H9 (cell line): ENCODE data around the gene RNU7-1. TPM values are rescaled to one million over a fixed set of nuclear protein-coding genes. Genes with fewer than 3 reads are reported as not detected.

ENCODE experiments used
- DNase-seq: peaks from one replicate; pipeline ENCODE4 v3.0.0-alpha.2; 2017
- H2AFZ ChIP-seq: one replicate; pipeline ENCODE4 v1.6.1; 2013; ENCODE audit warnings: mild to moderate bottlenecking, low read length, control low read depth, moderate library complexity
- H2AK5ac ChIP-seq: 2 replicates; pipeline ENCODE4 v1.6.1; 2013; ENCODE audit warnings: low read length, control low read depth, mixed read lengths; ENCODE audit not compliant: insufficient read length
- H2BK120ac ChIP-seq: one replicate; pipeline ENCODE4 v1.6.1; 2013; ENCODE audit warnings: low read depth, mild to moderate bottlenecking, low read length, control low read depth, inconsistent platforms; ENCODE audit not compliant: poor library complexity, severe bottlenecking
- H2BK12ac ChIP-seq: 2 replicates; pipeline ENCODE4 v1.6.1; 2013; ENCODE audit warnings: low read length, control low read depth, mixed read lengths, low read depth; ENCODE audit not compliant: insufficient read length
- H2BK15ac ChIP-seq: 2 replicates; pipeline ENCODE4 v1.6.1; 2013; ENCODE audit warnings: low read depth, low read length, control low read depth
- H2BK20ac ChIP-seq: one replicate; pipeline ENCODE4 v1.6.1; 2013; ENCODE audit warnings: low read depth, mild to moderate bottlenecking, low read length, control low read depth, inconsistent platforms; ENCODE audit not compliant: poor library complexity, severe bottlenecking
- H2BK5ac ChIP-seq: 2 replicates; pipeline ENCODE4 v1.6.1; 2013; ENCODE audit warnings: low read length, control low read depth, mixed read lengths; ENCODE audit not compliant: insufficient read length
- H3K14ac ChIP-seq: 2 replicates; pipeline ENCODE4 v1.6.1; 2013; ENCODE audit warnings: low read length, control low read depth; ENCODE audit not compliant: insufficient read depth
- H3K18ac ChIP-seq: 2 replicates; pipeline ENCODE4 v1.6.1; 2013; ENCODE audit warnings: low read depth, mild to moderate bottlenecking, mixed read lengths, low read length, control low read depth; ENCODE audit not compliant: insufficient read length
- H3K23ac ChIP-seq: 2 replicates; pipeline ENCODE4 v1.6.1; 2013; ENCODE audit warnings: low read length, control low read depth, mixed read lengths, low read depth; ENCODE audit not compliant: insufficient read length
- H3K23me2 ChIP-seq: 2 replicates; pipeline ENCODE4 v1.6.1; 2013; ENCODE audit warnings: low read depth, mild to moderate bottlenecking, mixed read lengths, low read length, control low read depth; ENCODE audit not compliant: insufficient read length, poor library complexity, severe bottlenecking
- H3K27ac ChIP-seq: 2 replicates; pipeline ENCODE4 v1.5.1; 2013; ENCODE audit warnings: low read length, control low read depth, mixed read lengths, low read depth; ENCODE audit not compliant: insufficient read length
- H3K27me3 ChIP-seq: 2 replicates; pipeline ENCODE4 v1.6.1; 2013; ENCODE audit warnings: low read length, control low read depth, inconsistent platforms; ENCODE audit not compliant: insufficient read depth
- H3K4ac ChIP-seq: 2 replicates; pipeline ENCODE4 v1.6.1; 2013; ENCODE audit warnings: low read depth, mild to moderate bottlenecking, control low read depth, inconsistent platforms, low read length, moderate library complexity
- H3K4me1 ChIP-seq: 2 replicates; pipeline ENCODE4 v1.6.1; 2013; ENCODE audit warnings: low read length, control low read depth, inconsistent platforms; ENCODE audit not compliant: insufficient read depth
- H3K4me2 ChIP-seq: 2 replicates; pipeline ENCODE4 v1.6.1; 2013; ENCODE audit warnings: low read length, control low read depth, mixed read lengths; ENCODE audit not compliant: insufficient read length, insufficient read depth
- H3K56ac ChIP-seq: 2 replicates; pipeline ENCODE4 v1.6.1; 2013; ENCODE audit warnings: low read depth, mild to moderate bottlenecking, mixed read lengths, low read length, control low read depth; ENCODE audit not compliant: insufficient read length
- H3K79me1 ChIP-seq: 2 replicates; pipeline ENCODE4 v1.6.1; 2013; ENCODE audit warnings: low read depth, mild to moderate bottlenecking, moderate library complexity, low read length, control low read depth, inconsistent platforms; ENCODE audit not compliant: insufficient read depth, poor library complexity, severe bottlenecking
- H3K79me2 ChIP-seq: 2 replicates; pipeline ENCODE4 v1.6.1; 2013; ENCODE audit warnings: low read length, control low read depth, inconsistent platforms; ENCODE audit not compliant: insufficient read depth
- H3K9ac ChIP-seq: 2 replicates; pipeline ENCODE4 v1.6.1; 2013; ENCODE audit warnings: low read length, control low read depth, mixed read lengths; ENCODE audit not compliant: insufficient read length; ENCODE audit errors: extremely low read depth
- H3K9me3 ChIP-seq: one replicate; pipeline ENCODE4 v1.6.1; 2013; ENCODE audit warnings: low read depth, low read length, inconsistent platforms; ENCODE audit not compliant: control insufficient read depth
- H3T11ph ChIP-seq: one replicate; pipeline ENCODE4 v1.6.1; 2013; ENCODE audit warnings: mild to moderate bottlenecking, low read length, control low read depth, inconsistent platforms
- H4K20me1 ChIP-seq: one replicate; pipeline ENCODE4 v1.6.1; 2013; ENCODE audit not compliant: control insufficient read depth, insufficient read length, insufficient read depth
- H4K5ac ChIP-seq: 2 replicates; pipeline ENCODE4 v1.6.1; 2013; ENCODE audit warnings: low read depth, mild to moderate bottlenecking, mixed read lengths, low read length, control low read depth; ENCODE audit not compliant: insufficient read length
- H4K8ac ChIP-seq: replicated peaks from 2 replicates; pipeline ENCODE4 v1.6.1; 2013; ENCODE audit warnings: low read length, control low read depth, mixed read lengths, low read depth; ENCODE audit not compliant: insufficient read length
- H4K91ac ChIP-seq: 2 replicates; pipeline ENCODE4 v1.6.1; 2013; ENCODE audit warnings: low read depth, mild to moderate bottlenecking, moderate library complexity, mixed read lengths, low read length, control low read depth; ENCODE audit not compliant: insufficient read length
- H3K27ac Mint-ChIP-seq, 3 experiments: 2 replicates in 2 of 3; 3 replicates in 1 of 3; pipeline ENCODE4 v1.8.0; 2020 to 2021; ENCODE audit warnings: mixed read lengths in 3 of 3, mild to moderate bottlenecking in 1 of 3, moderate library complexity in 1 of 3
- H3K27me3 Mint-ChIP-seq: 2 replicates; pipeline ENCODE4 v1.8.0; 2021; ENCODE audit warnings: low read depth, mild to moderate bottlenecking, moderate library complexity, mixed read lengths
- H3K36me3 Mint-ChIP-seq, 3 experiments: 2 replicates in 2 of 3; 3 replicates in 1 of 3; pipeline ENCODE4 v1.8.0; 2020 to 2021; ENCODE audit warnings: low read depth in 3 of 3, mixed read lengths in 3 of 3; ENCODE audit not compliant: insufficient read depth in 1 of 3
- H3K4me1 Mint-ChIP-seq, 2 experiments: 2 replicates each; pipeline ENCODE4 v1.8.0; 2020; ENCODE audit warnings: mixed read lengths in 2 of 2
- H3K4me3 Mint-ChIP-seq, 2 experiments: 2 replicates in 1 of 2; 3 replicates in 1 of 2; pipeline ENCODE4 v1.8.0; 2020 to 2021; ENCODE audit warnings: mild to moderate bottlenecking in 2 of 2, mixed read lengths in 2 of 2, moderate library complexity in 1 of 2
- H3K9me3 Mint-ChIP-seq, 2 experiments: 2 replicates in 1 of 2; 3 replicates in 1 of 2; pipeline ENCODE4 v1.8.0; 2020; ENCODE audit warnings: mild to moderate bottlenecking in 2 of 2, mixed read lengths in 2 of 2, moderate library complexity in 1 of 2
- WGBS: extraction: QIAGEN DNeasy Blood & Tissue Kit; methylation state at CpG from one replicate; pipeline ENCODE4 v1.1.7; 2013; ENCODE audit warnings: missing lambda C conversion rate, low lambda C conversion rate, mixed read lengths; ENCODE audit not compliant: insufficient read length; ENCODE audit errors: extremely low coverage; 5-methylcytosine and 5-hydroxymethylcytosine counted together
- total RNA-seq: library from RNA; stranded (reverse); gene quantifications from 2 replicates; pipeline ENCODE4 v1.2.1, GENCODE V29; 2021
- TF ChIP-seq, protein P1 (sequence below): fragments of 200-600 bp; sonication (generic); conservative IDR thresholded peaks from 3 replicates; pipeline ENCODE4 v1.8.0; 2021; ENCODE audit warnings: antibody characterized with exemption, mild to moderate bottlenecking

The RNU7-1 gene
- total RNA-seq, 1 experiment from 2014 or later, result not detected

GRCh38 chr12:6934110-6934509 lies 9.5 kb upstream of the RNU7-1 start:
- Mint-ChIP-seq H3K27me3 (no peaks in the 10 kb centered on the region; the same call in 1 of the 2 replicates), H3K27ac (peak overlapping the region in 1 of 3 experiments; percentile 20; a peak in 2 of 7 replicates), H3K36me3 (peaks cover 22 to 75% (median 50%) of the 10 kb centered on the region in 3 experiments), H3K4me1 (peaks cover 29 to 41% of the 10 kb centered on the region in 2 experiments), H3K4me3 (no peak overlapping the region; a peak in 1 of 5 replicates), H3K9me3 (no peaks in the 10 kb centered on the region; a peak in 1 of 5 replicates)
- H3K18ac ChIP-seq, result no peak overlapping the region
- H3K23me2 ChIP-seq, result peaks cover 9% of the 10 kb centered on the region
- no peak overlapping the region for H3K4me2 ChIP-seq
- no peaks in the 10 kb centered on the region for H3K9me3 ChIP-seq
- no peak overlapping the region for H3K14ac ChIP-seq
- no peaks in the 10 kb centered on the region for H3K4me1 ChIP-seq
- H2AFZ ChIP-seq, result no peak overlapping the region
- H3K23ac ChIP-seq, result no peak overlapping the region
- no peak overlapping the region for H2AK5ac ChIP-seq
- H2BK120ac ChIP-seq, result no peak overlapping the region
- H2BK5ac ChIP-seq, result no peak overlapping the region
- no peak overlapping the region for H2BK20ac ChIP-seq
- H4K8ac ChIP-seq, result no peak overlapping the region
- H3K79me2 ChIP-seq, result peaks cover 17% of the 10 kb centered on the region; the same call in 1 of the 2 replicates
- H3T11ph ChIP-seq, result no peak overlapping the region
- no peaks in the 10 kb centered on the region for H3K27me3 ChIP-seq
- TF ChIP-seq, protein P1, sequence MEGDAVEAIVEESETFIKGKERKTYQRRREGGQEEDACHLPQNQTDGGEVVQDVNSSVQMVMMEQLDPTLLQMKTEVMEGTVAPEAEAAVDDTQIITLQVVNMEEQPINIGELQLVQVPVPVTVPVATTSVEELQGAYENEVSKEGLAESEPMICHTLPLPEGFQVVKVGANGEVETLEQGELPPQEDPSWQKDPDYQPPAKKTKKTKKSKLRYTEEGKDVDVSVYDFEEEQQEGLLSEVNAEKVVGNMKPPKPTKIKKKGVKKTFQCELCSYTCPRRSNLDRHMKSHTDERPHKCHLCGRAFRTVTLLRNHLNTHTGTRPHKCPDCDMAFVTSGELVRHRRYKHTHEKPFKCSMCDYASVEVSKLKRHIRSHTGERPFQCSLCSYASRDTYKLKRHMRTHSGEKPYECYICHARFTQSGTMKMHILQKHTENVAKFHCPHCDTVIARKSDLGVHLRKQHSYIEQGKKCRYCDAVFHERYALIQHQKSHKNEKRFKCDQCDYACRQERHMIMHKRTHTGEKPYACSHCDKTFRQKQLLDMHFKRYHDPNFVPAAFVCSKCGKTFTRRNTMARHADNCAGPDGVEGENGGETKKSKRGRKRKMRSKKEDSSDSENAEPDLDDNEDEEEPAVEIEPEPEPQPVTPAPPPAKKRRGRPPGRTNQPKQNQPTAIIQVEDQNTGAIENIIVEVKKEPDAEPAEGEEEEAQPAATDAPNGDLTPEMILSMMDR, result no peak
- no peaks in the 10 kb centered on the region for H4K20me1 ChIP-seq
- no peak overlapping the region for H4K91ac ChIP-seq
- H3K4ac ChIP-seq, result no peak overlapping the region
- no peak overlapping the region for H3K9ac ChIP-seq
- no peaks in the 10 kb centered on the region for H3K79me1 ChIP-seq
- H2BK12ac ChIP-seq, result no peak overlapping the region
- H4K5ac ChIP-seq, result no peak overlapping the region
- no peak for DNase-seq
- H3K56ac ChIP-seq, result no peak overlapping the region
- WGBS, result no CpG with 5 or more reads among the region's 8 CpGs
- no peak overlapping the region for H2BK15ac ChIP-seq
- H3K27ac ChIP-seq, result no peak overlapping the region
